NCI-H446 treated with DMSO at 0.1 percent for 48 hours (cell line): ENCODE data around the gene DAB1.

ENCODE experiments used
- DNase-seq: peaks from one replicate; lab custom pipeline; 2025; lab: John Stamatoyannopoulos, UW

The DAB1 gene

GRCh38 chr1:57072401-57073110 lies 351.3 kb downstream of the DAB1 start:
- no peak for DNase-seq

- no peak for DNase-seq
Observed at GRCh38 chr1:57067863-57068262, 356.0 kb downstream of the DAB1 start.

GRCh38 chr1:57066980-57067610 lies 356.8 kb downstream of the DAB1 start:
- DNase-seq = no peak

- DNase-seq = no peak
Observed at GRCh38 chr1:57065442-57065841, 358.4 kb downstream of the DAB1 start.

- no peak for DNase-seq
Observed at GRCh38 chr1:57064379-57065140, 359.3 kb downstream of the DAB1 start.

- DNase-seq = no peak
Observed at GRCh38 chr1:57063406-57064125, 360.3 kb downstream of the DAB1 start.

GRCh38 chr1:57061369-57061768 lies 362.5 kb downstream of the DAB1 start:
- DNase-seq = no peak

GRCh38 chr1:57060451-57060850 lies 363.4 kb downstream of the DAB1 start:
- DNase-seq = no peak

- no peak for DNase-seq
Observed at GRCh38 chr1:57058652-57059501, 365.0 kb downstream of the DAB1 start.

- no peak for DNase-seq
Observed at GRCh38 chr1:57048856-57049255, 375.0 kb downstream of the DAB1 start.

GRCh38 chr1:57046462-57046861 lies 377.4 kb downstream of the DAB1 start:
- DNase-seq = no peak

- DNase-seq = no peak
Observed at GRCh38 chr1:57041901-57042300, 382.0 kb downstream of the DAB1 start.

- no peak for DNase-seq
Observed at GRCh38 chr1:57040811-57041210, 383.0 kb downstream of the DAB1 start.

GRCh38 chr1:57036641-57037579 lies 386.9 kb downstream of the DAB1 start:
- no peak for DNase-seq

GRCh38 chr1:57034713-57035112 lies 389.1 kb downstream of the DAB1 start:
- DNase-seq = no peak

- DNase-seq = no peak
Observed at GRCh38 chr1:57033222-57034001, 390.4 kb downstream of the DAB1 start.

- DNase-seq = no peak
Observed at GRCh38 chr1:57026624-57027354, 397.1 kb downstream of the DAB1 start.

GRCh38 chr1:57024855-57025254 lies 399.0 kb downstream of the DAB1 start:
- DNase-seq = no peak

- DNase-seq = no peak
Observed at GRCh38 chr1:57024428-57024827, 399.4 kb downstream of the DAB1 start.
